22Rv1 (cell line): ENCODE data around the gene TAF10.

Experiments used
- H3K27ac ChIP-seq: fragments of 450-650 bp; 2 replicates; pipeline ENCODE4 v1.5.1; 2017
- CTCF ChIP-seq: fragments of 450-650 bp; IDR thresholded peaks from 2 replicates; pipeline ENCODE4 v1.5.1; 2017; ENCODE audit warnings: mild to moderate bottlenecking
- ZFX ChIP-seq: fragments of 450-650 bp; IDR thresholded peaks from 2 replicates; pipeline ENCODE4 v1.6.1; 2017; ENCODE audit warnings: antibody characterized with exemption, borderline replicate concordance

TAF10 gene

GRCh38 chr11:6655020-6655789, 43.2 kb upstream of the TAF10 start:
- H3K27ac ChIP-seq, result no peak overlapping the region
- TF ChIP-seq ZFX (no peak), CTCF (no peak)

DNA sequence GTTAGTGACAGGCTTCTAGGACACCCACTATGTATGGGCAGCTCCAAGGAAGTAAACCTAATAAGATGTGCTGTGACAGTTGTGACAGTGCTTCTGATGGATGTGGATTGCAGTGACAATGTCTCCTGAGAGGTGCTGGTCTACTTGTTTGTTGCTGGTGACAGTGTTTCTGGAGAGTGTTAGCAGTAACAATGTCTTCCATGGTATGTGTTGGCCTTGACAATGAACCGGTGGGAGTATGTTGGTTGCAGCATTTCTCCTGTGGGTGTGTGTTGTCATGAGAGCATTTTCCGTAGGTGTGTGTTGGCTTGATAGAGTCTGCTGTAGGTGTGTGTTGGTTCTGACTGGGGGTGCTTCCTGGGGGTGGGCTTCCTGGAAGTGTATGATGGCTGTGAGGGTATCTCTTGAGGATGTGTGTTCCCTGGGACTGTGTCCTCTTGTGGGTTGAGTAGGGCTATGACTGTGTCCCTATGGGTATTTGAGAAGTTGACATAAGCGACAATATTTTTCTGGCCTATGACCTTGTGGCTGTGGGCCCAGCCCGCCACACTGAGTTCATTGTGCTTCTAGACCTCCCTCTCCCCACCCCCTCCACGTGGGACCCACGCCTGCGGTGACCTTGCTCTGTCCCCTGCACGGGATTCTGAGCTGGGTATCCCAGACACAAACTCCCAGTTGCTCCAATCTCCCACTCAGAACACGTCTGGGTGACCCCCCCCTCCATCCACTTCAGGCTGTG, 42.4 kb upstream of the TAF10 start:
- TF ChIP-seq CTCF (no peak), ZFX (no peak)
- no peak overlapping the region for H3K27ac ChIP-seq

DNA sequence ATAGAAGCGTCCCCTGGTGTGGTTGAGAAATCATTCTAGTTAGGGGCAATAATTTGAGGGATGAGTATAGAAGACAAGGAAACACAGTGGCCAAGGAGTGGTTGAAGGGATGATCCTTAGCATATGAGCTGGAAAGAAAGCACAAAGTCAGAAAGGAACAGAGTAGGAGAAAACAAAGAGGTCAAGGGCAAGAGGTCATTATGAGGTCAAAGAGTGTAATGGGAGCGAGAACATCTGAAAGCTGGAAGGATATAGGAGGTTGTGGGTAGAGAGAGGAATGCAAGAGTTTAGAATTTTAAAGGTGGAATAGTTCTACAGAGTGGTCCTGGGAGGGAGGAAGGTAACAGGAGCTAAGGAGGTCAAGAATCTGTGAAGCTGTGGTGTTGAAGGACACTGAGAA, 41.6 kb upstream of the TAF10 start:
- no peak for TF ChIP-seq ZFX
- no peak for TF ChIP-seq CTCF
- H3K27ac ChIP-seq, result no peak overlapping the region

DNA sequence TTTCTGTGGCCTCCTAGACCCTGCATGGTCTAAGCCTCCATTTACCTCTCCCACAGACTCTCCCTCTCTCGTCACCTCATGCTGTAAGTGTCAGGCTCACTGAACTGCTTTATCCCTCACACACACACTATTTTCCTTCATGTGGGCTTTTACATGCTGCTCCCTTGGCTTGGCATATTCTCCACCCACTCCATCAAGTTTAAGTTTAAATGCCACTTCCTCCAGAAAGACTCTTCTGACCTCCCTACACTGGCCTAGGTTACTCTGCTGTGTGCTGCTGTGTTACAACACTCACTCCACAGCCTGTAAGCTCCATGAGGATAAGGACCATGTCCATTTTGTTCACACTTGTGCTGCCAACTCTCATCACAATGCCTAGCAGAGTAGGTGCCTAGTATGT, 41.1 kb upstream of the TAF10 start:
- no peak for TF ChIP-seq CTCF
- TF ChIP-seq ZFX, result no peak

GRCh38 chr11:6652182-6652581, 40.2 kb upstream of the TAF10 start:
- TF ChIP-seq ZFX, result no peak
- no peak for TF ChIP-seq CTCF
- no peak overlapping the region for H3K27ac ChIP-seq

More for the DNA sequence above, 41.1 kb upstream of the TAF10 start:
- no peak overlapping the region for H3K27ac ChIP-seq

DNA sequence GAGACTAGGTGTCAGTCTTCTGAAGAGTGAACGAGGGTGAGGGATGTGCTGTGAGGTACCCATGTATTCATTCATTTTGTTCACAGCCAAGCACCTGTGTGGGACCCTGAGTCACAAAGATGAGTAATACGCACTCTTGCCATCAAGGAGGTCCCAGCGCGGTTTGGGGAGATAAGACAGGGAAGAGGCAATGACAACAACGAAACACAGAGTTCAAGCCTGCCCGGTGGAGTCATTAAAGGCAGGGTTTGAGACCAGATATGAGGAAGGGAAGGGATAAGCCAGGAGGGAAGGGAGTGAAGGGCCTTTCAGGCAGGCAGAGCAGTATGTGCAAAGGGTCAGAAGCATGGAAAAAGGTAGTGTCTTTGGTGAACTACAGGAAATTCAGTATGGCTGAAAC, 39.0 kb upstream of the TAF10 start:
- H3K27ac ChIP-seq, result no peak overlapping the region
- no peak for TF ChIP-seq ZFX
- no peak for TF ChIP-seq CTCF

DNA sequence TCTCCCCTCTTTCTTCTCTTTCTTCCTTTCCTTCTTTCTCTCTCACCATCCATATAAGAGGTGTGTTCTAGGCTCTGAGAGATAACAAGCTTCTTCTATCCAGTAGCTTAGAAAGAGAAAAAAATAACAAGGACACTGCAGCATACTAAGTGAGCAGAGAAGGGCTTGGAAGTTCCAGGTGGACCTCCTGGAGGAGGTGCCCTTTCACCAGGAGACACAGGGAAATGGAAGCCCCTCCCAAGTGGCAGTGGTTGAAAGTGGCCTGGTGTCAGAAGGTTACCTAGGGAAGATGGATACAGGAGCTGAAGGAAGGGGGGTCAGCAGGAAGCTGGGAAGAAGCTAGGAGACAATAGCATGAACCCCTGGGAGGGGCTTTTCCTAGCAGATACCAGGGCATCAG, 38.1 kb upstream of the TAF10 start:
- no peak for TF ChIP-seq CTCF
- H3K27ac ChIP-seq, result no peak overlapping the region
